Pons (tissue), 1 donor: ENCODE measurements around the gene HOXB1.
"Not testable (repeated sequence)": the region's sequence is repeated elsewhere in the genome, so short reads cannot be mapped to it uniquely, and the experiment has no call there.

Experiments used
- DNase-seq: peaks from one replicate; pipeline ENCODE4 v3.0.0-alpha.2; 2016; ENCODE audit warnings: low spot score

The HOXB1 gene

DNA sequence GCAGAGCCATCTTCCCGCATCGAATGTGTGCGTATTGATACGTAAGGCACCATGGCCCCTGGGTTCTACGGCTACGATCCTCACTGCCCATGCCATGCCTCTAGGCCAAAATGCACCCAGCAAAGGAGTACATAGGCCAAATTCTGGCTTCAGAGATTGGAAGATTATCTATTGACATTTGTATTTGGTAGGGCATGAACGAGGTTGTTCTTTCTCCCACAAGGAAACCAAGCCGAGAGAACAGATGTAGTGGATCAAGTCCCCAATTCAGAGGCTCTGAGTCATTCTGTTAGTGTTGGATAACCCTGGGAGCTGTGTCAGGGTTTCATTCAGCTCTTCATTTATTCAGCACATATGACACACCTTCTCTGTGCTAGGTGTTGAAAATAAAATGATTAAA, 36.5 kb downstream of the HOXB1 start:
- DNase-seq: no peak

GRCh38 chr17:48492401-48493298, 38.2 kb downstream of the HOXB1 start:
- no peak for DNase-seq

DNA sequence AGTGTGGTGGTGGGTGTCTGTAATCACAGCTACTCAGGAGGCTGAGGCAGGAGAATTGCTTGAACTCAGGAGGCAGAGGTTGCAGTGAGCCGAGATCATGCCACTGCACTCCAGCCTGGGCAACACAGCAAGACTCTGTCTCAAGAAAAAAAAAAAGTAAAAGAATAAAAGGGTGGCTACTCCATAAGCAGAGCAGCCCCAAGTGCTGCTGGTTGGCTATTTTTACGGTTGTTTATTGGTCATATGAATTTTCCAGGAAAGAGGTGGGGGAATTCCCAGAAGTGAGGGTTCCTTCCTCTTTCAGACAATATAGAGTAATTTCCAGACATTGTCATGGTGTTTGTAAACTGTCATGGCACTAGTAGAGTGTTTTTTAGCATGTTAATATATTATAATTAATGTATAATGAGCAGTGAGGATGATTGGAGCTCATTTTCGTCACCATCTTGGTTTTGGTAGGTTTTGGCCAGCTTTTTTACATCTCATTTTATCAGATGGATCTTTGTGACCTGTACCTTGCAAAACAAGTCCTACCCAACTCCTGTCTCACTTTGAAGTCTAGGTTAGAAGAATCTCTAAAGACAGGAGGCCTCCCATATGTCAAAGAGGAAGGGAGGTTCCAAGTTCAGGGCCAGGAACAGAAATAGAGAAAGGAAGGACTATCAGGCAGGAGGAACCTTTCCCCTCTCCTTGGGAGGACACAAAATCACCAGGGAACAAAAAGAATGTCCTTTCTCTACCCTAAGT, 39.1 kb downstream of the HOXB1 start:
- DNase-seq: no peak

DNA sequence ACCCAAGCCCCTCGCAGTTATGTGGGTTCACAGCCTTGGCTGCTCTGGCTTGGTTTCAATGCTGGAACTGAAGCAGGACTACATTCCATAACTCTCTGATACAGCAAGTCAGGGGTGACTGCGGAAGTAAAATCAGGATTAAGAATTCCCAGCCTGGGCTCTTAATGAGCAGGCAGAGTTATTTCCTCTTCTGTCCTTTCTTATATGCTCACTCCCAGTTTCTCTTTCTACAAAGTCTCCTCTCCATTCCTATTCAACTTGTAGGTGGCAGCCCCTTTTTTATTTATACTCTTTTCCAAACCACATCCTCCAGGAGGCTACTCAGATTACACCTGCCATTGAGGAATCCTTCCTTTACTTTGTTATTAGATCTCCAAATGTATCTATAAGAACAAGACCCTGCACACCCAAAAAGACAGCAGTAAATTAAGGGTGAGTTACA, 40.3 kb downstream of the HOXB1 start:
- no peak for DNase-seq

GRCh38 chr17:48489781-48490180, 41.0 kb downstream of the HOXB1 start:
- DNase-seq: no peak

DNA sequence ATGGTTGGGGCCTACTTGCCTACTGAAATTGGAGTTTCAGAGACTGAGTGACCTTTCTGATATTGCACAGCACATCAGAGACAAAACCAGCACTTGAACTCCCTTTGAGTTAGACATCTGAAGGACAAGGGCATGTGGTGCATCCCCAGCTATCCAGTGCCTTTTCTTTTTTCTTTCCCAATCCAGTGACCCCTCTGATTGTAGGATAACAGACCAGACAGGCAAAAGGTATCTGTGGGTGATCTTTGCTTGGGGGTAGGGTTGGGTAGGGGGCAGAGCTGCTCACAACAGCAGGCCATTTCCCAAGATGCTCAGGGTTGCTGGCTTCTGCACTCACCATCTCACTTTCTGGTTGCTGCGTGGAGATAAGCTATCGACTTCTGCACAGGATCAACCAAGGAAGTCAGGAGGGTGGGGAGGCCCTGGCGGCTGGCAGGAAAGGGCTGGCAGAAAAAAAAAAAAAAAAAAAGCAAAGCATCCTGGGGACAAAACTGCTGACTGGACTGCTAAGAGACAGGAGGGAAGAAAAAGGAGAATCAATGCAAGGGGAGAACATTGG, 42.2 kb downstream of the HOXB1 start:
- no peak for DNase-seq

GRCh38 chr17:48487221-48487620, 43.6 kb downstream of the HOXB1 start:
- DNase-seq: no peak

- DNase-seq: no peak
Observed at GRCh38 chr17:48486557-48486956, 44.3 kb downstream of the HOXB1 start.

- DNase-seq: no peak
Observed at GRCh38 chr17:48484850-48485249, 46.0 kb downstream of the HOXB1 start.

DNA sequence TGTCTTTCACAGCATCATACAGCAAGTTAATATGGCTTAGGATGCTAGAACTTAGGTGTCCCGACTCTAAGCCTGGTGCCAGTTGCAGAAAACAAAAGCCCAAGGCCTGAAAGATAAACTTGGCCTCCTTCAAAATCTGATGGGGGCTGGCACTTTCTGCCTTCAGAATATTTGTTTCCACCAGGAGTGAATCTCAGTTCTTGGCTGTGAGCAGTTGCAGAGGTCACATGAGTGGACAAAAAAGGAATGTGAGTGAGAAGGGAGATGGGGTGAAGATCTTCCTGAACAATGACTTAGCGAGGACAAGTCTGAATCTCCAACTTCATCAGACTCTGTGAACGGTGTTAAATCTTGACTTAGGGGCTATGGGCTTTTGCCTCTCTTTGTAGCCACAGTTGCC, 46.6 kb downstream of the HOXB1 start:
- DNase-seq: no peak

GRCh38 chr17:48483471-48484131, 47.2 kb downstream of the HOXB1 start:
- DNase-seq: no peak

DNA sequence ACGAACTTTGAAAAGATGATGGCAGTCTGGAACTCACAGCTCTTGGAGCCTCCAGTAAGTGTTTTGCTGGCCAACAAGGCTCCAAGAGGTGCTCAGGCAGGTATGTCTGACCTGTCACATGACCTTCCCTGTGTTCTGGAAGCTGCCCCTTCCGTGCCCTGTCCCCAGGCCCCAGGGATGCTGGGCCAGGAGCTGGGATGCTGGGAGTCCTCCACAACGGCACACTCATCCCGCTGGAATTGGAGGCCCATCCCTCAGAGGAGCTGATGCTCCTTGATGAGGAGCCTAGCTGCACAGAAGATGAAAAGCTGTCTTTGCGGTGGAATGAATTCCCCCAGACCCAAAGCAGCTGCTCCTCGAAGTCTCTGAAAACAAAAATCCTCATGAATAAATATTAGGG, 47.8 kb downstream of the HOXB1 start:
- no peak for DNase-seq

DNA sequence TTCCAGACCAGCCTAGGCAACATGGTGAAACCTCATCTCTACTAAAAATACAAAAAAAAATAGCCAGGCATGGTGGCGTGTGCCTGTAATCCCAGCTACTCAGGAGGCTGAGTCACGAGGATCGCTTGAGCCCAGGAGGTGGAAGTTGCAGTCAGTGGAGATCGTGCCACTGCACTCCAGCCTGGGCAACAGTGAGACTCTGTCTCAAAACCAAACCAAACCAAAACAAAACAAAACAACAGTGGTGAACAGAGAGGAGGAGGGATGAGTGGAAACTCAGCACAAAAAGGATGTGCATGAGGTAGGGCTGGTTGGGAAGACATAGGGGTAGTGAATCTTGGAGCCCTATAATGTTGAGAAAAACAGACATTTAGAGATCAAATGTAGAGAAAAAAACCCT, 48.5 kb downstream of the HOXB1 start:
- DNase-seq: not testable (repeated sequence)

GRCh38 chr17:48479014-48479402, 51.8 kb downstream of the HOXB1 start:
- DNase-seq: no peak
